Endometrial microvascular endothelial cells (primary cell): ENCODE results near the gene SMOC2. TPM values are rescaled to one million over a fixed set of nuclear protein-coding genes. Genes with fewer than 3 reads are reported as not detected.

Experiments used
- in situ Hi-C: cut with HindIII; loops from 2 replicates; pipeline ENCODE4 v1.10.0; 2017; ENCODE audit warnings: low sequenced_read_pairs, low pct_unique_long_range_greater_than_20kb; ENCODE audit errors: inconsistent ontology term
- total RNA-seq: library from RNA; depleted of rRNA; stranded (reverse); fragments of >200 nt; gene quantifications from one replicate; pipeline ENCODE4 v1.2.3, GENCODE V29; 2015; ENCODE audit errors: inconsistent ontology term

SMOC2 gene
- total RNA-seq, 1 donor from 2014 or later, result not detected

DNA sequence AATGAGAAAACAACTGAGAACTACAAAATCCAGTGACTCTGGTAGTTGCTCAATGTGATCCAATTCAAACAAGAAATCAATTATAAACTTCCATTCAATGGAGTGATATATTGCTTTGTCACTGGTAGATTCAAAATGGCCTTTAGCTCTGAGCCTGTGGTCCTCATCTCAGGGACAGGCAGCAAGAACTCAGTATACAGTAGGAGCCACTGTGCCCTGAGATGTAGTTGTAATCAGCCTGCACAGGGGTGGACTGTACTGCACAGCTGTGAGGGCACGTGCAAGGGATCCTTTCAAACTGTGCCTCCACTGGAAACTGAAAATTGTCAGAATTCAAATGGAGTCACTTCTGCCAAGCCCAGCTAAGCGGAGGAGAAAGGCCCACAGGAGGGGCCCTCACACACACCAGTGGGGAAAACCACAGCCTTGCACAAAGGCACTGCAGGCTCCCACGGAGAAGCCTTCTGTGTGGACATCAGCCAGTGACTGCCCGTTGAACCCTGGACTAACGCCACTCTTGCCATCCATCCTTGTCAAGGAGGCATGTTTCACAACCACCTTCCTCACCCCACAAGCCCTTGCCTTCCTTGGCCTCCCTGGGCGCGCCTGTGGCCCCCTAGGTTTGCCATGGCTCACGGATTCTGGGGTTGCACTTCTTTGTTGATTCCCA lies 186.7 kb downstream of the SMOC2 start:
- in situ Hi-C loops, result no loop called here

DNA sequence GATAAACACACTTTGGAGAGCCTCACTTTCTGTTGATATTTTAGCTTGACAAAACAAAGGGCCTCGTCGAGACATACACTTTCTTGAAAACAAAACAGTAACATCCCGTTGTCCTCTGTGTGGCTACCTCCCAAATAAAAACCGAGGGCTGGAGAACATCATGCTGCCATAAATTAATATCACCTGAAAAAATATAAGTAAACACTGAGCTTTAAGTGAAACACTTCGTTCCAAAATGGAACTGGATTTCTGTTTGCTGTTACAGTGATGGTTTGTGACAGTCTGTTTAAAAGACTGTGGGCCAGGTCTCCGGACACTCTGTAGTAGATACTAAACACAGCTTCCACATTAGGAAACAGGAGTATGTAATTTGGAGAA lies 187.2 kb downstream of the SMOC2 start:
- in situ Hi-C loops, result no loop called here

DNA sequence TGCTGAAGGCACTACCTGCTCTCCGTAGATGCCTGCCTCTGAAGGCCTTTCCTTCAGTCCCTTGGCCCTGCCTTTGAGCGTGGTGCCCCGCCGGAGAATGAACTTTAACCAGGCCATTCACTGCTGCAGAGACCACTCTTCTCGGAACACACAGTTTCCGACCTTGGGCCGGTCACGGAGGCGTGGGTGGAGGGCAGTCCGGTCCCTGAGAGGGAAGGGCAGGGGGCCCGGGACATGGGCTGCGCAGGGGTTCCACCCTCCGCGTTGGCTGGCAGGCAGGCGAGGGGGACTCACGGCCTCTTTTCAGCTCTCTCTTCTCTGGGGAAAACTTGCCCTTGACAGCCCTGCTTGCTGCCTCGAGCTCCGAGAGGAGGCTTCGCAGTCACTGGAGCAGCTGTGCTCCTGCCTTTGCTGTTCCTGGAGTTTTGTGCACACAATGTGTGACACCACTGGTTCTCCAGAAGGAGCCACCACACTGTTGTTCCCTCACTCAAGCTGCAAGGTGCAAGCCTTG lies 187.8 kb downstream of the SMOC2 start:
- in situ Hi-C loops, result no loop called here

DNA sequence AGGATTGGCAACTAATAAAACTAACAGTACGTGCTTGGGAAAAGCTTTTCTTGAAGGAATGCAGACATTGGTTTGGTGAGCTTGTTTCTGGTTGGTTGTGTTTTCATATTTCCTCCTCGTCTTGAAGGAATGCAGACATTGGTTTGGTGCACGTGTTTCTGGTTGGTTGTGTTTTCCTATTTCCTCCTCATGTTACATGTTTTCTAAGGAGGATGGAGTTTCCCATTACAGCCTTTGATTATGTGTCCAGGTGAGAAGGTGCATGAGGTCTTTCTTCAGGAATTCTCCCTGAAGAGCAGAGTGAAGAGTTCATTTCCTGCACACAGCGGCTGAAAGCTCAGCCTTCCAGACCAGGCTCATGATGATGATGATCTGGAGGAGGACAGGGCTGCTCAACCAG lies 190.6 kb downstream of the SMOC2 start:
- in situ Hi-C loops, result no loop called here

DNA sequence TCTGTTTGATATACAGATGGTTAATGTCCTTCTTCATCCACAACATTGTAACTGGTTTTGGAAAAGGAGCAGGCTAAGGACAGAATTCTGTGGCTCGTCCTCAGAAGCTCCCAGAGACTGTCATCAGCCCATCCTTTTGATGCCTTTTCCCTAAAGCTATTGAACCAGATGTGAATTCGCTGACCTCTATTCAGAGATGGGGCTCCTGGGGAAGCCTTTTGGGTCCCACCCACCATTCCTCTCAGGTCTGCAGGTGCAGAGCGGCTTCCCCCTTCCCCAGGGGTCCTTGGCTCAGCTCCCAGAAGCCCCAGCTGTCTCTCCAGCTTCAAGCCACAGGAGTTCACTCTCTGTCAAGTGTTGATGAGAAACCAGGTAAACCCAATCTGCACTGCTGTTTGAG lies 191.7 kb downstream of the SMOC2 start:
- in situ Hi-C loops, result no loop called here

DNA sequence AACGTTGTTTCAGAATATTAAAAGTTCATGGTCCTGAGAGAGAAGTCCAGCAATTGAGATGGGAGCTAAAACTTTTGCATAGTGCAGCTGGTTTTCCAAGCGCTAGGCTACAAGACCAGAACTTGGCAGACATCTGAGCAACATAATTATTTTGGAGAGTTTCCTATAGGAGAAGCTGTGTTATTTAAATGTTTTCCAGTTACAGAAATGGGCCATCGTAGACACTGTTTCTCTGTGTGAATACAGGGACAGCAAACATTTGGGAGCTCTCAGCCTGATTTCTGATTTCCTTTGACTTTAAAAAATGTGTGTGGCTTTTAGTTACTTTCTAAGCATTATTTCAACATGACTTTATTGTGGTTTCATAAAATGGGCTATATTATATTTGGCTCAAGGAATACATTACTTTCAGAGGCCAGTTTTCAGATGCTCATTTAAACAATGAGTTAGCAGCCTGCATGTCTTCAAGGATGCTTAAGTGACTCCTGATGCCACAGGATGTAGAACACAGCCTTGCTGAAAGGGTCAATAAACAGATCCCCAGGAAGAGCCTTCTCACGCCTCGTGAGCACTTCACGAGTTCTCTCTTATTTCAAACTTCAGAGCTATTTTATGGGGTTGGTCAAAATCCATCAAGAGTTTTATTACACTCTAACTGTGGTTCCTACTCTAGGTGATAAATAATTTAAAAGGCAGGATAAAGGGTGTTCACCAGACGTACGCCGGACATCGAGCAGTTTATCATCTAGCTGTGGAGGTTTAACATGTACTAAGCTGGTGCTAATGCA lies 193.8 kb downstream of the SMOC2 start:
- in situ Hi-C loops, result no loop called here

DNA sequence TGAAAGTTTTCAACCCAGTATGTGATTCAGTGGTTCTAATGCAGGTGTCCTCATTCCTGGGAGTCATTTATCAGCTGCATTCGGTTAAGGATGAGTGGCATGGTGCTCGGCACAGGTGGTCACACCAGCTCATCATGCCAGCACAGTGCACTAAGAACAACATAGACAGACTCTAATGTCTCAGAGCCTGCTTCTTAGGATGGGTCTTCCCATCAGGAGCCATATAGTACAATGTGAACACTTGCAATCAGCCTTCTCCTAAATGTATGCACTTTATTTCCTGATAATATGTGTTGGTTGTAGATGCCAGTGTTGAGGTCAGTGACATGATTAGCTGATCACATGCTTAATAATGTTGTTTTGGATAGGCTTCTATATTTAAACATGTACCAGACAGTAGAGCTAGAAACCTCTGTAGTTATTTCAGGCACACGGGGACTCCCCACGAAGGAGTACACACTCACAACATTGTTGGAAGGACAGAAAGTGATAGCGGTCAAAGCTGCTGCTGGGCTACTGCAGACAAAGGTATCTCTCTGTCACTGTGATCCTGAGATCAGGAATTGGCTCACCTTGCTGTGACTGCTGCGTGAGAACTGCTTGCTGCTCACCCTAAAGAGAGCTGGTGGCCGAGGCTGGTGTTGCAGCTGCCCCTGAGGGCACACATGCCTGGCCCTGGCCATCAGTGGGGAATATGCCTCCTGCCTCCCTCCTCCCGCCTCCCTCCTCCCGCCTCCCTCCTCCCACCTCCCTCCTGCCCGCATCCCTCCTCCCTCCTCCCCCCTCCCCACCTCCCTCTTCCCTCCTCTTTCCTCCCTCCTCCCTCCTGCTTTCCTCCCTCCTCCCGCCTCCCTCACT lies 195.4 kb downstream of the SMOC2 start:
- in situ Hi-C loops, result no loop called here

DNA sequence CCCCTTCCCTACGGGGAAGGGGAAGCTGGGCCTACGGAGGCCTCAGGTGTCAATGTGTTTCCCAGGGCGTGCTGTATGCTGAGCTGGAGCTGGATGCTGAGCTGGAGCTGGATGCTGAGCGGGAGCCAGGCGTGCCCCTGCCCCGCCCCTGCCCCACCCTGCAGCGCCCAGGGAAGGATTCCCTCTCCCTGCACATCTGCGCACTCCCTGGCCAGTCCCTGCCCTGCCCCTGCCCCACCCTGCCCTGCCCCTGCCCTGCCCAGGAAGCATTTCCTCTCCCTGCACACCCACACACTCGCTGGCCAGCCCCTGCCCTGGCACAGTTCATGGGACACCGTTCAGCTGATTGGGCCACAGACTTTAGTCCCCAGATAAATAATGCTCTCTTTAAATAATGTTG lies 196.8 kb downstream of the SMOC2 start:
- in situ Hi-C loops, result no loop called here

DNA sequence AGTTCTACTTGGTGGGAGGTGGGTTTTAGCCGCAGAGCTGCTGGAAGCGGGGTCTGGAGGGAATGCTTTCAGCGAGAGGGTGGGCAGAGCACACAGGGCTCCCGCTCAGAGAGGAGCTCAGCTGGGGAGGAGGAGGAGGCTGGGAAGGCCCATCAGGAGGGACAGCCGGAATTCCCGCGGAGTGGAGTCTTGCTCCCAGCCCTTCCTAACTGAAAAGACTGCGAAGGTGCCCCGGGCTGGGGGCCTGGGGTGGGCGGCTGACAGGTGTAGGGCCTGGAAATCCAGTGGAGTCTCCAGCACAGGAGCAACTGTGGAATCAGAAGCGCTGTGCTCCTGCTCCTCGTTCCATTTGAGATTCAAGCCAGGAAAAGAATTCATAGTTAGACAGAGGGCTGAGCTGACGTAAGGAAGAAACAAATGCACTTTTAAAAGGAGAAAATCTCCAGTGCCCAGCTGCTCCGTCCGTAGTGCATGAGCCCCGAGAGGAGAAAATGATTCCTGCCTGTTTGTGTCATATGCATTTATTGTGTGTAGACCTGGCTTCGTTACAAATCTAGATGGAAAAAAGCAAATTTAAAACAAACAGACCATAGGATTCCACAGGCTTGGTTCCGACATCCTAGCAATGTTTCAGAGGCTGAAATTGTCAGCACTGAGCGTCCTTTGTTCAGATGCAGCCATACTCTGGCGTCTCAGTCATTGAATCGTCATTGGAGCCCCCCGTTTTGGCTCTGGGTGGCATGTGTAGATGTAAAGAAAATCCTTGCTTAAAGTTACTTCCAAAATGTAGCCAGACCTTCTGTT lies 197.7 kb downstream of the SMOC2 start:
- in situ Hi-C loops, result no loop called here

DNA sequence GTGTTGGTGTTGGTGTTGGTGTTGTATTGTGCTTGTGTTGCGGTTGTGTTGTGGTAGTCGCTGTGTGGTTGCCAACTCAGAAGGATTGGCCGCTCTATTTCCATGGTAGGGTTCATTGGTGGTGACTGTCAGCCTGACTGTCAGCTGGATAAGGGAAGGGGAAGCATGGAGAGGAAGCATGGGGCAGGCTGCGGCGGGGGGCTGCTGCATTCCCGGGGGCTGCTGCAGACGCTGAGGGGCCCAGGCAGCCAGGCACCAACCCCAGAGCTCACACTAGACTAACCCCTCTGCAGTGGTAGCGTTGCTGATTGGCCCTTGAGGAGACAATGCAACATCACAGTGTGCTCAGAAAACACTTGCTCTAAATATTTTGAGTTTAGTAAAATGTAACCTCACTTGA lies 199.2 kb downstream of the SMOC2 start:
- in situ Hi-C loops, result no loop called here

DNA sequence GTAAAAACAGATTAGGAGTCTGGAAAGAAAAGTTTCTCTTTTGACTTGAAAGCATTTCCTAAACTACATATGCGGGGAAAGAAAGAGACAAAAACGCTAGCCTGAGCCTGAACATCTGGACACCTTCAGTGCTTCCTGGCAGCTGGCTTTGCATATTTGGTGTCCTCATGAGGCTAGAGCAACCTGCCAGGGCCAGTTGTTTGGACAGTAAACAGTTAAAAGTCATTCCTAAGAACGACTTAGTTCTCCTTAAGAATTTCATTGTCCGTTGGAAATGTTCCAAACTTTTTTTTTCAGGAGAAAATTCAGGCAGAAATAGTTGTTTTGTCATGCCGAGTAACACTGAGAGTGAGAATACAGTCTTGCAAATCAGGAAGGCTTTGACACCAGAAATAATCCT lies 199.8 kb downstream of the SMOC2 start:
- in situ Hi-C loops, result no loop called here

DNA sequence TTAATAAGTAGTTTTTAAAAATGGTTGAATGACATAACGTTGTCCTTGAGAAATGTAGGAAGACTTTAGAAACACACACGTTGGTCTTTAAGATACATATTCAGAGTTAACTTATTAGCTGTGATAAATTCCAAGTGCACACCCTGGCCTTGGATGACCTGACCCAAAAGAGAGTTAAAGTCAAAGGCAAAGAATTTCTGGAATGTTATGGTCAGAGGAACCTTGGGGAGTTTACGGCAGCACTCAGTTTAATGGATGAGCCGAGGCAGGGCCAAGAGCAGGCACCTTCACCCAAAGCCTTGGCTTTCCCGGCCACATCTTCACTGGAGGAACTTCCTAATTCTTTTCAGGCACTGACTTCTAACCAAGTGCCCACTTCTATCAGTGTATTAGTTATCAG lies 200.5 kb downstream of the SMOC2 start:
- in situ Hi-C loops, result no loop called here

DNA sequence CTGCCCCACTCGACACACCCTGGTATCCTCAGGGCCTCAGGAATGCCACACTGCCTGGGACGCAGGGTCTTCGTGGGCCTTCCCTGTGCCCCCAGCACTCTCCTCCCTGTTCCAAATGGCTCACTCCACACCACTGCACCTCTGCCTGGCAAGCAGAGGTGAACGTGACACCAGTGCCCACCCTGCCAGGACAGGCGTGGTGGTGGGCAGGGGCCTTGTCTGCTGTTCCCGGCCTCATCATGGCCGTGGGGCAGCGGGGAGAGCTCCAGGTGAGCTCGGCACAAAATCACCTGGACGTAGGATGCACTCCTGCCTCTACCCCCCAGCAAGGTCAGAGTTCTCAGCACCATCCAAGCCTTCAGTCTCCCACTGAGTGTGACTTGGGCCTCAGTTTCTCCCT lies 202.4 kb downstream of the SMOC2 start:
- in situ Hi-C loops, result no loop called here

DNA sequence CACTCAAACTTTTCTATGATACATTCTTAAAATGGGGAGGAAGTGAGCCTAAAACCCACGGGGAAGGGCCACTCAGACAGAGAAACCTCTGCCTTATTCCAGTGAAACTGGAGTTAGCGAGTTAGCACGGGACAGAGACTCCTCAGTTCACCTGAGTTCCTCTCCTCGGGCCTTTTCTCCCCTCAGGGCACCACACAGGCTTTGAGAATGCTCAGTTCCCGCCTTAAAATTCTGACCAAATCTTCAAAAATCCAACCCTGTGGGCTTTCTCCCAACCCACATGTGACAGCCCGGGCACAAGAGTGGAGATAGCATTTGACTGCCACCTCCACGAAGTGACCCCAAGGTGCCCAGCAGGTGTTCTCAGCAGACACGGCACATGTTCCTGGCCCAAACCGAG lies 204.3 kb downstream of the SMOC2 start:
- in situ Hi-C loops, result no loop called here

DNA sequence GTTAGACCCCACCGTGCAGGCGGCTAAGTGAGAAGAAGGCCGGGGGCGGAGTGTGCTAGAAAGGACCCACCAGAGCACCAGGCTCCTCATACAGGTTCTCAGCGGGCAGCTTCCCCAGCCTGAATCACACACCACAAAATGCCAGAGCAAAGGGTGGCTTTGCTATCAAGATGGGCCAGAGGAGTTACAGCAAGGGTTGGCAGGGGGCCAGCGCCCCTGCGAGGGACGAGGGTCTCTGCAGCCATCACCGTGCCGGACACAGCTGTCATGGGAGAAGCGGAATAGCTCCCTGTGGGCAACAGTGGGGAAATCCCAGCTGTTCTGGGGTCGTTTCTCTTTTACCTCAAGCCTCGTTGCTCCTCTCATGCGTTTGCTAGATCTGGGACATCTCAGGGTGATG lies 206.3 kb downstream of the SMOC2 start:
- in situ Hi-C loops, result no loop called here

DNA sequence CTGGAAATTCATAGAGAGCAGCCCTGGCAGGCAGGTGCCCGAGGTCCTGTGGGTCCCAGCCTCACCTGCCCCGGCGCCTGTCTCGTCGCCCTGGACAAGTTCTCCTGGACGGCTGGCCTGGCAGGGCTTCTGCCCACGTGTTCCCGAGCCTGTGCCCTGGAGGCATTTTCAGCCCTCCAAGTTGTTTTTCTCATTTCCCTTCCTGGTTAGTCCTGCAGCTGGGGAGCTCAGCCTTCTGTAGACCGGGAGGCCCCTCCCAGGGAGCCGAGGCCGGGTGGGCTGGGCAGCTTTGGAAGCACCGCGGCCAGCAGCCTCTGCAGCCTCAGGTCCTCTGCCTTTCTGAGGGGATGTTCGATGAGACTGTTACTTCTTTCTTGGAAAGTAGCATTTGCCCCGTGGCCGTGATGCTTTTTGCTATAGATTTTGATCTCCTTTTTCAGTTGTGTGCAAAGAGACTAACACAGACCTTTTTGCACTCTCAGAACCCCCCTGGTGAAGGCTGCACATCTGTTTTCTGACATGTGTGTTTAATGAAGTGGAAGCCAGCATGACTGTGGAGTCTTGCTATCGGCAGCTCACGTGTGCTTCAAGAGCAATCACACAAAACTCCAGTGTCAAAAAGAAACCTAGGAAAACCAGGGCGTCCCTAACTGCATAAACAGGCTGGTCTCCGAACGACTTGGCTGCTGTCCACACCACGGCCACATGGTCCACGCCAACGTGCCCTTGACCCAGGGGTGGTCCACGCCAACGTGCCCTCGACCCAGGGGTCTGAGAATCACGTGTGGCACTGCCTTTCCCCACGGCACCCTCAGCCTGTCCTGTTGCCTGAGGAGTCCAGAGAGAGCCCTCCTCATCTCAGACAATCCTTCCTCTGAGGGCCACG lies 207.5 kb downstream of the SMOC2 start:
- in situ Hi-C loops, result no loop called here

DNA sequence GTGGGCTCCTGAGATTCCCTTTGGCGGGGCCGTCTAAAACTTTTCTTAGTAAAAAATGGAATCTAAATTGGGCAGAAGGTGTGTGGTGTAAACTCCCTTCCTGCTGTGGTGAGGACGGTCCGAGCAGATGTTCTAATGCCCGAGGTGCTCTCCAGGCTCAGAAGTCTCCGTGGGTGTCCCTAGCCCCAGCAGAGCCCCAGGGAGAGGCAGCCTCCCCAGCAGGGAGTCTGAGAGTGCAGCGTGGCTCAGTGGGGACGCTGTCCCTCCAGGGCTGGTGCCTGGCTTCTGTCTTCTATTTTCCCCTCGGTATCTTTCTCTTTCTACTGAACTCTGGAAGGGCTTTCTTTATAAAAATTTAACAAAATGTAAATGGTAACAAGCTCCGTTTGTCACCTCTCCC lies 208.2 kb downstream of the SMOC2 start:
- in situ Hi-C loops, result no loop called here

DNA sequence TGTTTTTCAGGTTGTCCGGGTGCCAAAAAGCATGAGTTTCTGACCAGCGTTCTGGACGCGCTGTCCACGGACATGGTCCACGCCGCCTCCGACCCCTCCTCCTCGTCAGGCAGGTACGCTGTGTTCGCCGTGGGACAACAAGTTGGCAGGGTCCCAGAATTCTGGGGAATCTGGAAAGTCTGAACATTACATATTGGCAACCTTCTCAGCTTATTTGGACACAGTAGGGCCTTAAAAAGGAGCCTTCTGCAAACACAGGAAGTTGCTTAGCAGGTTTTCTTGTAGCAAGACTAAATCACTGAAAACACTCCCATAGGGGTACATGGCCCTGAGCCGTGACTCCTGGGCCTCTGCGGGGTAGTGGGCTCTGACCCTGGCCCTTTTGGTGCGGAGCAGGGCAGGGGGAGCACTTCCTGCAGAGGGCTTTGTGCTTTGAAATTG lies 209.7 kb downstream of the SMOC2 start:
- in situ Hi-C loops, result no loop called here
